GM12878 (cell line): ENCODE data around the gene MPP1. TPM values are rescaled to one million over a fixed set of nuclear protein-coding genes. Genes with fewer than 3 reads are reported as not detected.

ENCODE experiments used
- ATAC-seq: fragments of 200-7000 bp; cut with Tn5 transposase; 3 replicates; pipeline ENCODE4 v1.9.1; 2020; ENCODE audit warnings: mild to moderate bottlenecking, moderate library complexity
- BruUV-seq: library from RNA; stranded (reverse); fragments of 400-500 nt; replicated peaks from 2 replicates; lab custom pipeline; 2021; lab: Mats Ljungman, UMichigan
- CTCF ChIA-PET: fragments of 300-600 bp; sonication (Branson Sonifier 250); formaldehyde crosslinking; extraction: SDS; loops from one replicate; lab custom pipeline; 2021; ENCODE audit warnings: inconsistent platforms; lab: Yijun Ruan, JAX
- POLR2A ChIA-PET: fragments of 350-600 bp; formaldehyde crosslinking; extraction: SDS; loops from one replicate; lab custom pipeline; 2021; ENCODE audit warnings: inconsistent platforms; lab: Charles Lee
- RAD21 ChIA-PET: fragments of 300-600 bp; sonication (Branson Sonifier 250); formaldehyde crosslinking; loops from one replicate; lab custom pipeline; 2023; ENCODE audit warnings: antibody characterized with exemption; ENCODE audit not compliant: unreplicated experiment; lab: Charles Lee
- SMC1A ChIA-PET: fragments of 300-600 bp; sonication (Branson Sonifier 250); formaldehyde crosslinking; loops from one replicate; lab custom pipeline; 2023; ENCODE audit not compliant: unreplicated experiment, uncharacterized antibody; lab: Charles Lee
- DNase-seq: peaks from one replicate; pipeline ENCODE4 v3.0.0-alpha.2; 2011; ENCODE audit warnings: low read depth, low spot score
- FAIRE-seq: peaks from 3 replicates; lab custom pipeline; 2011; peaks lifted over from hg19 to GRCh38; lab: Jason Lieb, UNC
- H2AFZ ChIP-seq: 2 replicates; pipeline ENCODE4 v1.6.0; 2011; ENCODE audit warnings: low read depth, low read length, control low read depth; ENCODE audit not compliant: control insufficient read depth
- H3K27ac ChIP-seq: 2 replicates; pipeline ENCODE4 v1.5.1; 2011; ENCODE audit warnings: control low read depth; ENCODE audit not compliant: control insufficient read depth, insufficient read depth
- H3K27me3 ChIP-seq, 2 experiments: replicated peaks in 1 of 2; 2 replicates each; pipeline versions ENCODE4 v1.6.0 to v1.6.1; 2011; ENCODE audit warnings: low read length in 1 of 2; ENCODE audit not compliant: control insufficient read depth in 2 of 2, insufficient read depth in 2 of 2
- H3K36me3 ChIP-seq, 2 experiments: 2 replicates each; pipeline ENCODE4 v1.5.1; 2011; ENCODE audit warnings: low read length in 1 of 2; ENCODE audit not compliant: control insufficient read depth in 2 of 2, insufficient read depth in 2 of 2
- H3K4me1 ChIP-seq: 2 replicates; pipeline ENCODE4 v1.6.1; 2011; ENCODE audit warnings: mild to moderate bottlenecking, low read length, moderate library complexity, mixed read lengths; ENCODE audit not compliant: control insufficient read depth, insufficient read depth
- H3K4me2 ChIP-seq: 2 replicates; pipeline ENCODE4 v1.6.0; 2011; ENCODE audit warnings: control low read depth; ENCODE audit not compliant: control insufficient read depth, insufficient read depth
- H3K4me3 ChIP-seq: fragments of 200-600 bp; sonication (generic); 2 replicates; pipeline ENCODE4 v1.5.1; 2016
- H3K79me2 ChIP-seq: 2 replicates; pipeline ENCODE4 v1.6.0; 2011; ENCODE audit warnings: low read length; ENCODE audit not compliant: control insufficient read depth, insufficient read depth
- H3K9ac ChIP-seq: 2 replicates; pipeline ENCODE4 v1.8.0; 2011; ENCODE audit warnings: low read length, control low read depth, mixed read lengths; ENCODE audit not compliant: control insufficient read depth, insufficient read depth
- H3K9me3 ChIP-seq: replicated peaks from 3 replicates; pipeline ENCODE4 v1.5.1; 2011; ENCODE audit warnings: mild to moderate bottlenecking, low read length; ENCODE audit not compliant: control insufficient read depth, insufficient read depth
- H4K20me1 ChIP-seq: 2 replicates; pipeline ENCODE4 v1.6.0; 2011; ENCODE audit not compliant: control insufficient read depth, insufficient read depth
- BACH1 ChIP-seq: fragments of 450-650 bp; IDR thresholded peaks from 2 replicates; pipeline ENCODE4 v1.6.1; 2017; ENCODE audit warnings: mild to moderate bottlenecking, borderline replicate concordance
- CREM ChIP-seq: IDR thresholded peaks from 2 replicates; pipeline ENCODE4 v1.6.1; 2014; ENCODE audit warnings: antibody characterized with exemption, low read depth
- KDM1A ChIP-seq: fragments of 200-600 bp; sonication (generic); IDR thresholded peaks from 2 replicates; pipeline ENCODE4 v1.6.1; 2016; ENCODE audit warnings: borderline replicate concordance
- MTA2 ChIP-seq: fragments of 450-650 bp; IDR thresholded peaks from 2 replicates; pipeline ENCODE4 v1.6.1; 2016; ENCODE audit warnings: low read depth, mild to moderate bottlenecking, moderate library complexity
- RELA ChIP-seq: fragments of 450-650 bp; IDR thresholded peaks from 2 replicates; pipeline ENCODE4 v1.8.0; 2014; ENCODE audit warnings: borderline replicate concordance; ENCODE audit not compliant: partially characterized antibody
- REST ChIP-seq: IDR thresholded peaks from 2 replicates; pipeline ENCODE4 v1.6.1; 2012; ENCODE audit warnings: mild to moderate bottlenecking, low read depth, low read length
- RFX5 ChIP-seq: IDR thresholded peaks from 2 replicates; pipeline ENCODE4 v1.6.1; 2011; ENCODE audit warnings: low read depth, low read length, improper control_type of control experiment
- ZSCAN29 ChIP-seq: fragments of 450-650 bp; IDR thresholded peaks from 2 replicates; pipeline ENCODE4 v1.6.1; 2017; ENCODE audit warnings: mild to moderate bottlenecking, moderate library complexity
- WGBS: methylation state at CpG from one replicate; pipeline ENCODE4 v1.1.6; 2016; ENCODE audit warnings: low lambda C conversion rate; ENCODE audit not compliant: insufficient replicate concordance, insufficient coverage; ENCODE audit errors: missing lambda C conversion rate; 5-methylcytosine and 5-hydroxymethylcytosine counted together
- in situ Hi-C: fragments of 300-500 bp; cut with MboI; formaldehyde crosslinking; loops from 9 replicates; pipeline ENCODE4 v1.14.3; 2018; ENCODE audit warnings: mixed read lengths
- intact Hi-C: fragments of 100-400 bp; cut with micrococcal nuclease; formaldehyde crosslinking; loops from one replicate; pipeline ENCODE4 v1.14.2; 2022; ENCODE audit not compliant: unreplicated experiment
- polyA plus RNA-seq, 11 experiments: library from polyadenylated mRNA; depleted of rRNA in 4 of 11; unstranded in 6 of 11; stranded (reverse) in 5 of 11; fragments of >200 nt; fragmentation: Nextera tagmentation in 4 of 11; fragmentation: Illumina TruSeq in 1 of 11; extraction: Ambion mirVana in 4 of 11; extraction: Trizol in 1 of 11; gene quantifications; 1 replicate in 1 of 11; 2 replicates in 10 of 11; pipeline versions ENCODE4 v1.2.1 to v1.2.3, GENCODE V29; 2011 to 2016; ENCODE audit warnings: inconsistent platforms in 2 of 11, missing spikeins in 2 of 11, low read depth in 1 of 11
- total RNA-seq, 4 experiments: library from RNA; depleted of rRNA in 3 of 4; stranded (reverse); fragments of >200 nt in 3 of 4; fragmentation: Illumina TruSeq in 1 of 4; extraction: Trizol in 1 of 4; gene quantifications; 2 replicates each; pipeline versions ENCODE4 v1.2.1 to v1.2.3, GENCODE V29; 2013 to 2021

Gene MPP1
- total and polyA plus RNA-seq, 10 of the 15 experiments (the other 5 are each of a cell fraction or from before 2014, with no cell fraction given) = 1.9 to 20.1 (median 14.8) TPM

GRCh38 chrX:154812341-154813101, 7.2 kb upstream of the MPP1 start:
- POLR2A ChIA-PET = no interaction called here
- CTCF ChIA-PET = interaction anchor here (0.9 to 2.3 kb wide), 4 partner anchors 10 to 28 kb away, joined by 3 to 5 read pairs (median 4); no protein-coding TSS in a partner anchor
- in situ Hi-C loops = no loop called here
- H3K4me1 ChIP-seq = no peaks in the 10 kb centered on the region
- H3K4me2 ChIP-seq = no peak overlapping the region
- RAD21 ChIA-PET = interaction anchor here (1.0 kb wide), 1 partner anchor 16 kb away, joined by 3 read pairs; no protein-coding TSS in a partner anchor
- DNase-seq (no peak), FAIRE-seq (no peak), ATAC-seq (no peak)
- H3K9ac ChIP-seq = no peak overlapping the region
- SMC1A ChIA-PET = interaction anchor here (1.1 to 2.6 kb wide), 5 partner anchors 8 to 64 kb away, joined by 3 to 12 read pairs (median 5); no protein-coding TSS in a partner anchor
- no peak overlapping the region for H2AFZ ChIP-seq
- no peak overlapping the region for H3K4me3 ChIP-seq
- no peaks in the 10 kb centered on the region for H3K79me2 ChIP-seq
- BruUV-seq = no TSS peak
- no peak for TF ChIP-seq BACH1
- no peak for TF ChIP-seq RFX5
- no peak for TF ChIP-seq MTA2
- no peak for TF ChIP-seq ZSCAN29
- no peak for TF ChIP-seq REST
- no peak for TF ChIP-seq RELA
- TF ChIP-seq KDM1A = no peak
- no peak for TF ChIP-seq CREM
- H3K27ac ChIP-seq = no peak overlapping the region
- H4K20me1 ChIP-seq = no peaks in the 10 kb centered on the region
- intact Hi-C loops = no loop called here
- 43% methylated on average over 2 of the region's 2 CpGs for WGBS
- no peaks in the 10 kb centered on the region for H3K36me3 ChIP-seq
- H3K9me3 ChIP-seq = no peaks in the 10 kb centered on the region; the same call in 2 of the 3 replicates
- H3K27me3 ChIP-seq = no peaks in the 10 kb centered on the region
